GM18858 (cell line): Measurements from ENCODE around the gene SLC12A8.

Source experiments
- ATAC-seq: cut with Tn5 transposase; IDR thresholded peaks from one replicate; pipeline ENCODE4 v1.9.1; 2021; ENCODE audit not compliant: unreplicated experiment

Gene SLC12A8

GRCh38 chr3:125035217-125035616 is 177.3 kb downstream of the SLC12A8 start:
- ATAC-seq, result peak; percentile 85

DNA sequence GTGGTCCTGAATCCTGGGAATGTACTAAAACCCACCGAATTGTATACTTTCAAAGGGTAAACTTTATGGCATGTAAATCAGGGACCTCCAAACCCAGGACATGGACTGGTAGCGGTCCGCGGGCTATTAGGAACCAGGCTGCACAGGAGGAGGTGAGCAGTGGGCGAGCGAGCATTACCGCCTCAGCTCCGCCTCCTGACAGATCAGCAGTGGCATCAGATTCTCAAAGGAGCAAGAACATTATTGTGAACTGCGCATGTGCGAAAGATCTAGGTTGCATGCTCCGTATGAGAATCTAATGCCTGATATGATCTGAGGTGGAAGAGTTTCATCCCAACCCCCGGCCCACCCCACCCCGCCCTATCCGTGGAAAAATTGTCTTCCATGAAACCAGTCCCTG is 178.9 kb downstream of the SLC12A8 start:
- ATAC-seq, result no peak

- no peak for ATAC-seq
Measured at GRCh38 chr3:125033135-125033534, 179.4 kb downstream of the SLC12A8 start.

GRCh38 chr3:125032683-125033082 is 179.9 kb downstream of the SLC12A8 start:
- ATAC-seq, result no peak
